Measurements from ENCODE around the gene ADGRL2. TPM values are rescaled to one million over a fixed set of nuclear protein-coding genes. Genes with fewer than 3 reads are reported as not detected.

The ADGRL2 gene
- total and polyA plus RNA-seq, 10 donors = 5.4 to 115 (median 60.7) TPM

- peaks cover 0 to 3% (median 0%) of the 10 kb centered on the region in 8 donors for H3K9me3 ChIP-seq
- no peaks in the 10 kb centered on the region for H3K4me1 ChIP-seq
- no peak for DNase-seq
- no peak overlapping the region for H3K27ac ChIP-seq
- H3K4me3 ChIP-seq = no peak overlapping the region
- no peak for TF ChIP-seq CTCF (IDR thresholded peaks at IDR 0.05 in 8 of 11, conservative IDR thresholded peaks at IDR 0.05 in 3 of 11)
- intact Hi-C loops (cut with DNase I; ENCODE audit: low total_unique reads) = no loop called here
- H3K36me3 ChIP-seq = no peaks in the 10 kb centered on the region
- H3K27me3 ChIP-seq (replicated peaks in 1 of 7) = no peaks in the 10 kb centered on the region
Measured at GRCh38 chr1:82007804-82008203, 207.1 kb downstream of the ADGRL2 start.

- no peaks in the 10 kb centered on the region for H3K4me1 ChIP-seq
- no peak overlapping the region for H3K27ac ChIP-seq
- no peak for TF ChIP-seq POLR2A (IDR thresholded peaks at IDR 0.05)
- no peak for TF ChIP-seq POLR2AphosphoS5 (IDR thresholded peaks at IDR 0.05)
- TF ChIP-seq CTCF (IDR thresholded peaks at IDR 0.05 in 8 of 11, conservative IDR thresholded peaks at IDR 0.05 in 3 of 11) = no peak
- DNase-seq = no peak
- H3K4me3 ChIP-seq = no peak overlapping the region
- H3K9me3 ChIP-seq = peaks cover 0 to 4% (median 0%) of the 10 kb centered on the region in 8 donors
- intact Hi-C loops (cut with DNase I; ENCODE audit: low total_unique reads) = no loop called here
- H3K36me3 ChIP-seq = no peaks in the 10 kb centered on the region
- no peaks in the 10 kb centered on the region for H3K27me3 ChIP-seq (replicated peaks in 1 of 7)
Measured at GRCh38 chr1:82013702-82014101, 213.0 kb downstream of the ADGRL2 start.

GRCh38 chr1:82015444-82015843 lies 214.7 kb downstream of the ADGRL2 start:
- H3K27ac ChIP-seq = no peak overlapping the region
- peaks cover 0 to 13% (median 0%) of the 10 kb centered on the region in 8 donors for H3K9me3 ChIP-seq
- H3K36me3 ChIP-seq = no peaks in the 10 kb centered on the region
- no peaks in the 10 kb centered on the region for H3K27me3 ChIP-seq (replicated peaks in 1 of 7)
- DNase-seq = no peak
- no peak overlapping the region for H3K4me3 ChIP-seq
- intact Hi-C loops (cut with DNase I; ENCODE audit: low total_unique reads) = no loop called here
- TF ChIP-seq POLR2A (IDR thresholded peaks at IDR 0.05) (no peak), POLR2AphosphoS5 (IDR thresholded peaks at IDR 0.05) (no peak), CTCF (IDR thresholded peaks at IDR 0.05 in 8 of 11, conservative IDR thresholded peaks at IDR 0.05 in 3 of 11) (no peak)
- H3K4me1 ChIP-seq = no peaks in the 10 kb centered on the region
- WGBS, 5 donors = 78 to 91% (median 90%) methylated on average over 6 of the region's 6 CpGs

GRCh38 chr1:82018319-82018718 lies 217.6 kb downstream of the ADGRL2 start:
- Histone ChIP-seq H3K4me3 (no peak overlapping the region), H3K27ac (no peak overlapping the region), H3K4me1 (no peaks in the 10 kb centered on the region), H3K9me3 (peaks cover 0 to 23% (median 0%) of the 10 kb centered on the region in 8 donors), H3K27me3 (replicated peaks in 1 of 7) (no peaks in the 10 kb centered on the region), H3K36me3 (no peaks in the 10 kb centered on the region)
- intact Hi-C loops (cut with DNase I; ENCODE audit: low total_unique reads) = no loop called here
- no peak for DNase-seq
- no peak for TF ChIP-seq CTCF (IDR thresholded peaks at IDR 0.05 in 8 of 11, conservative IDR thresholded peaks at IDR 0.05 in 3 of 11)
- no peak for TF ChIP-seq POLR2AphosphoS5 (IDR thresholded peaks at IDR 0.05)
- no peak for TF ChIP-seq POLR2A (IDR thresholded peaks at IDR 0.05)
- 77 to 95% (median 88%) methylated on average over 2 of the region's 2 CpGs for WGBS, 5 donors
